ENCODE results near the gene ANKRD44.

- no peak for TF ChIP-seq CTCF (IDR thresholded peaks at IDR 0.05)
- TF ChIP-seq POLR2A (IDR thresholded peaks at IDR 0.05), result no peak
Measured at GRCh38 chr2:197079414-197079813, 231.2 kb downstream of the ANKRD44 start.
